AG09319 (cell line): Measurements from ENCODE around the gene ECD.
"Not testable (repeated sequence)": the region's sequence is repeated elsewhere in the genome, so short reads cannot be mapped to it uniquely, and the experiment has no call there.

Source experiments
- DNase-seq: peaks from one replicate; pipeline ENCODE4 v3.0.0-alpha.2; 2010; ENCODE audit warnings: low read depth; ENCODE audit errors: extremely low read depth
- CTCF ChIP-seq: IDR thresholded peaks from 2 replicates; pipeline ENCODE4 v1.5.1; 2011; ENCODE audit warnings: low read depth, mild to moderate bottlenecking, inconsistent platforms, low read length, moderate library complexity

ECD gene

DNA sequence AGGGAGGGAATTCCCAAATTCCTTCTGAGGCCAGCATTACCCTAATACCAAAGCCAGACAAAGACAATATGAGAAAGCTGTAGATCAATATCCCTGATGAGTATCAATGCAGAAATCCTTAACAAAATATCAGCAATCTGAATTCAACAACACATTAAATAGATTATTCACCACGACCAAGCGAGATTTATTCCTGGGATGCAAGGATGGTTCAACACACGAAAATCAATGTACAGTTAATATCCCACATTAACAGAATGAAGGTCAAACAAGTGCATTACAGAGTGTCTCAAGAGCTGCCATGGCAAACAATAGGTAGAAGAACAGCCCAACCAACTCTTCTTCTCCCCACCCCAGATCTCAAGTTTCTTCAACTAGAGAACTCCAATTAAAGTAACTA is 6.1 kb downstream of the ECD start:
- no peak for TF ChIP-seq CTCF
- no peak for DNase-seq

DNA sequence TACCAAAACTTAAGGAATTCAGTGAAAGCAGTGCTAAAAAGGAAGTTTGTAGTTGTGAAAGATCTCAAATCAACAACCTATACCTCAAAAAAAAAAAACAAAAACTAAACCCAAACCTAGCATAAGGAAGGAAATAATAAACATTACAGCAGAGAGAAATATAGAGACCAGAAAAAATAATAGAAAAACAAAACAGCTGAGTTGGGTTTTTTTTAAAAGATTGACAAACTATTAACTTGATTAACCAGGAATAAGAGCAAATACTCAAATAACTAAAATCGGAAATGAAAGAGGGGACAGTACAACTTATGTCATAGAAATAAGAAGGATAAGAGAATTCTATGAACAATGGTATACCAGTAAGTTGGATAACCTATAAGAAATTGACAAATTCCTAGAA is 6.7 kb downstream of the ECD start:
- DNase-seq = no peak
- TF ChIP-seq CTCF = no peak

DNA sequence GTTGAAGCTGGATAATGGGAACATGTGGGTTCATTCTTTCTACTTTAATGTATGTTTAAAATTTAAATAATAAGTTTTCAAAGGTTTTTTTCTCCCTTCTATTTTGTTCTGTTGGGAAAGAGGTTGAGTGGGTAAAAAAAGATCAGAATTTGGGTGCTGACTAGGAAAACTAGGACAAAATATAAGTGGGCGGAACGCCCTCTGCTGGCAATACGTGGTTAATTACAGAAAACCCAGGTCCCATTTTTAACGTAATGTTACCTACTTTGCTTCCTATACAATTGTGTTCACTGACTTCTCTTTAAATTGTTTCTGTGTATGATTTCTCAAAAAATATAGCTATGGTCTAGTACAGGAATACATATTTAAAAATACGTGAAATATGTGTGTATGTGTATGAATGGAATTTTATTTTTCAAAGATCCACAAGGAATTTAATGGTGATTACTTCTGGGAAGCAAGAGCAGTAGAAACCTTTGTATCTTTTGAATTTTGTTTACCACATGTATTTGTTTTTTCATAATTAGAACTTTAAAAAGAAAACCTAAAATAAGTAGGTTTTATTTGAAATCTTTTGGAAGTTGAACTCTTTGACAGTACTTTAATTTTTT is 8.7 kb downstream of the ECD start:
- DNase-seq = no peak
- peak; percentile 70 for TF ChIP-seq CTCF

DNA sequence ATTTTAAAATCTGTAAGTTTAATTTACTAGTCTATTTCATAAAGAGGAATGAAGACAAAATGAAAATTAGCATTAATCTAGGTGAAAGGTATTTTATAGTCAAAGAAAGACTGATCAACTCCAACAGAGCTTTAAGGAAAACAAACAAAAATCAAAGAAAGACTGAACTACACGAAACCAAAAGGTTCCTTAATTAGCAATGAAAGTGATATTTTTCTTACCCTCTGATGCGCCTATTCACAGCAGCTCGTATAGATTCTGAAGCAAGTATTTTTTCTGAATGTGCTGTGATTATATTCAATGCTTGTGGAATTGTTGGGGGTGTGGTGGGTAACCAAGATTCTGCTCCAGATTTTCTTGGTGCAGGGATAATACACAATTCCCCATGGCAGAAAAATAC is 11.8 kb downstream of the ECD start:
- no peak for TF ChIP-seq CTCF

GRCh38 chr10:73152009-73152408 is 15.8 kb downstream of the ECD start:
- no peak for DNase-seq
- TF ChIP-seq CTCF = no peak

More for the DNA sequence above, 11.8 kb downstream of the ECD start:
- no peak for DNase-seq

DNA sequence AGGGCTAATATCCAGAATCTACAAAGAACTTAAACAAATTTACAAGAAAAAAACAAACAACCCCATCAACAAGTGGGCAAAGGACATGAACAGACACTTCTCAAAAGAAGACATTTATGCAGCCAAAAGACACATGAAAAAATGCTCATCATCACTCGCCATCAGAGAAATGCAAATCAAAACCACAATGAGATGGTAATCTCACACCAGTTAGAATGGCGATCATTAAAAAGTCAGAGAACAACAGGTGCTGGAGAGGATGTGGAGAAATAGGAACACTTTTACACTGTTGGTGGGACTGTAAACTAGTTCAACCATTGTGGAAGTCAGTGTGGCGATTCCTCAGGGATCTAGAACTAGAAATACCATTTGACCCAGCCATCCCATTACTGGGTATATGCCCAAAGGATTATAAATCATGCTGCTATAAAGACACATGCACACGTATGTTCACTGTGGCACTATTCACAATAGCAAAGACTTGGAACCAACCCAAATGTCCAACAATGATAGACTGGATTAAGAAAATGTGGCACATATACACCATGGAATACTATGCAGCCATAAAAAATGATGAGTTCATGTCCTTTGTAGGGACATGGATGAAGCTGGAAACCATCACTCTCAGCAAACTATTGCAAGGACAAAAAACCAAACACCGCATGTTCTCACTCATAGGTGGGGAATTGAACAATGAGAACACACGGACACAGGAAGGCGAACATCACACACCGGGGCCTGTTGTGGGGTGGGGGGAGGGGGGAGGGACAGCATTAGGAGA is 17.0 kb downstream of the ECD start:
- not testable (repeated sequence) for DNase-seq

DNA sequence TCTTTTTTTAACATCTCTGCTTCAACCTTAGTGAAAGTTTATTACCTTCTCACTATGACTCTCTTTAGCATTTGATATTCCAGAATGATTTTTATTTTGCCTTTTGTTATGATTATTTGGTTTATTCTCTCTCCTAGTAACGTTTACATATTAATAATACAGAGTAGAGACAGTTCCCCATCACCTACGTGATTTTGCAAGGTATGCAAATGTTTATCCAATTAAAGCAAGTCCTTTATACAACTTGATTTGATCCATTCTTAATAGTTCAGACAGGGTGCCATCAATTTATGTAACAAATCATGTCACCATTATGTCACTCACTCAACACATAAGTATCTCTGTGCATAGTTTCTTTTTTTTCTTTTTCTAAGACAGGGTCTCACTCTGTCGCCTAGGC is 26.2 kb downstream of the ECD start:
- DNase-seq = no peak
- TF ChIP-seq CTCF = no peak

GRCh38 chr10:73139251-73139650 is 28.6 kb downstream of the ECD start:
- no peak for DNase-seq
- TF ChIP-seq CTCF = no peak
